CD8-positive, alpha-beta memory T cell (primary cell): ENCODE measurements around the gene NUP50. TPM values are rescaled to one million over a fixed set of nuclear protein-coding genes. Genes with fewer than 3 reads are reported as not detected.

Source experiments
- CTCF ChIA-PET: fragments of 350-600 bp; sonication (Branson Sonifier 250); formaldehyde crosslinking; loops from one replicate; lab custom pipeline; 2021; ENCODE audit warnings: antibody characterized with exemption; lab: Charles Lee
- POLR2A ChIA-PET: fragments of 350-600 bp; sonication (Branson Sonifier 250); formaldehyde crosslinking; loops from one replicate; lab custom pipeline; 2021; ENCODE audit warnings: antibody characterized with exemption; lab: Charles Lee
- DNase-seq, 5 donors: peaks; one replicate each; pipeline versions ENCODE4 v3.0.0 to v3.0.0-alpha.2; 2020 to 2022; ENCODE audit warnings: mixed read lengths in 1 of 5
- H3K27ac ChIP-seq: one replicate; pipeline ENCODE4 v1.7.0; 2013; ENCODE audit warnings: low read depth, mild to moderate bottlenecking, low read length, moderate library complexity
- H3K27me3 ChIP-seq: 2 replicates; pipeline ENCODE4 v1.7.0; 2013; ENCODE audit warnings: low read length, mild to moderate bottlenecking; ENCODE audit not compliant: insufficient read depth, poor library complexity, severe bottlenecking
- H3K36me3 ChIP-seq: 2 replicates; pipeline ENCODE4 v1.7.0; 2013; ENCODE audit warnings: mild to moderate bottlenecking, low read length, moderate library complexity; ENCODE audit not compliant: insufficient read depth
- H3K4me1 ChIP-seq: 2 replicates; pipeline ENCODE4 v1.7.0; 2013; ENCODE audit warnings: mild to moderate bottlenecking, low read length, moderate library complexity; ENCODE audit not compliant: insufficient read depth
- H3K4me3 ChIP-seq: 2 replicates; pipeline ENCODE4 v1.7.0; 2013; ENCODE audit warnings: mild to moderate bottlenecking, low read length
- H3K9me3 ChIP-seq: 2 replicates; pipeline ENCODE4 v1.7.0; 2013; ENCODE audit warnings: mild to moderate bottlenecking, low read length
- H3K27ac Mint-ChIP-seq, 8 donors: one replicate each; pipeline ENCODE4 v1.8.0; 2020 to 2021; ENCODE audit warnings: mixed read lengths in 8 of 8, mild to moderate bottlenecking in 6 of 8, inconsistent platforms in 3 of 8, moderate library complexity in 3 of 8
- H3K27me3 Mint-ChIP-seq, 2 donors: one replicate each; pipeline ENCODE4 v1.8.0; 2020 to 2021; ENCODE audit warnings: mixed read lengths in 2 of 2, mild to moderate bottlenecking in 1 of 2, moderate library complexity in 1 of 2
- H3K36me3 Mint-ChIP-seq, 3 donors: one replicate each; pipeline ENCODE4 v1.8.0; 2020 to 2021; ENCODE audit warnings: mixed read lengths in 3 of 3, inconsistent platforms in 1 of 3, mild to moderate bottlenecking in 1 of 3
- H3K4me1 Mint-ChIP-seq, 3 donors: one replicate each; pipeline ENCODE4 v1.8.0; 2020 to 2021; ENCODE audit warnings: mixed read lengths in 3 of 3, inconsistent platforms in 1 of 3, mild to moderate bottlenecking in 1 of 3
- H3K4me3 Mint-ChIP-seq, 7 donors: one replicate each; pipeline ENCODE4 v1.8.0; 2020 to 2021; ENCODE audit warnings: mixed read lengths in 7 of 7, mild to moderate bottlenecking in 6 of 7, moderate library complexity in 4 of 7, inconsistent platforms in 2 of 7
- H3K9me3 Mint-ChIP-seq, 5 donors: one replicate each; pipeline ENCODE4 v1.8.0; 2020 to 2022; ENCODE audit warnings: mixed read lengths in 5 of 5, mild to moderate bottlenecking in 3 of 5, moderate library complexity in 2 of 5, inconsistent platforms in 1 of 5
- polyA plus RNA-seq: library from polyadenylated mRNA; unstranded; fragments of 300-500 nt; fragmentation: Illumina TruSeq; gene quantifications from one replicate; pipeline ENCODE4 v1.2.3, GENCODE V29; 2021
- total RNA-seq, 2 experiments: library from RNA; stranded (reverse); gene quantifications; one replicate each; pipeline ENCODE4 v1.2.3, GENCODE V29; 2021

The NUP50 gene
- total and polyA plus RNA-seq, 3 experiments from 2014 or later = 63.4 to 172 (median 170) TPM

DNA sequence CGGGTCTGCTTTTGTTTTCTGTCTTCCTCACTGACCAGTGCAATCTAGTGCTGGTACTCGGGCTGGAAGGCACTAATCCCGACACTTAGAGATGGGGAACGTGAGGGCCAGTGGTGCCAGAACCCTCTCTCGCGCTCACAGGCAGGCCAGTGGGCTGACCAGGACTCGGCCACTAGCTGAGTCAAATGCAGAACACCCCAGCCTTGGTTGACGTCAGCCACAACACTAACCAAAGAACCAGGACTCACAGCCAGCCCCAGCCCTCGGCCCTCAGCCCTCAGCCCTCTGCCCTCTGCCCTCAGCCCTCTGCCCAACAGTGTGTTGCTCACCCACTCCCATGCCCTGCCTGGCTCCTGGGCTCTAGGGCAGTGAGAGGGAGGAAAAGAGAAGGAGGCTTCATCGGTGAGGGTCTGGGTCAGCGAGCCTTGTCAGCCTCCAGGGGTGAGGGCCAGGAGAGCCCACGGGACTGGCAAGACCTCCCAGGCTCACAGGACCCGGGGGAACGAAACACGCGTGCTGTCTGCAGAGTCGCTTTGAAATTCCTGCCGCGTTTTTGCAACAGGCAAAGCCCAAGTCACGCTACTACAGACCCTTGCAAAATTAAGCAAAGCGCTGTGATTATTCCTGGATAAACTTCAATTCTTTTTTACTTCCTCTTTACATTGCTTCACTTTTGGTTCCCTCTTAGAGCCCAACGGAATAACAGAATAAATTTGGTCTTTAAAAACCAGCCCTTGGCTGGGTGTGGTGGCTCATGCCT, 49.4 kb downstream of the NUP50 start:
- POLR2A ChIA-PET = no interaction called here
- H3K27me3 Mint-ChIP-seq = no peaks in the 10 kb centered on the region
- Histone ChIP-seq H3K27me3 (no peaks in the 10 kb centered on the region), H3K4me3 (no peak overlapping the region), H3K36me3 (no peaks in the 10 kb centered on the region), H3K27ac (no peak overlapping the region), H3K4me1 (no peaks in the 10 kb centered on the region), H3K9me3 (no peaks in the 10 kb centered on the region)
- H3K27ac Mint-ChIP-seq = peak overlapping the region in 1 of 8 donors; percentile 50
- no peak for DNase-seq
- H3K36me3 Mint-ChIP-seq = peaks cover 0 to 29% (median 4%) of the 10 kb centered on the region in 3 donors
- CTCF ChIA-PET = no interaction called here
- no peak overlapping the region for H3K4me3 Mint-ChIP-seq
- H3K9me3 Mint-ChIP-seq = no peaks in the 10 kb centered on the region
- peaks cover 3 to 5% (median 4%) of the 10 kb centered on the region in 3 donors for H3K4me1 Mint-ChIP-seq

DNA sequence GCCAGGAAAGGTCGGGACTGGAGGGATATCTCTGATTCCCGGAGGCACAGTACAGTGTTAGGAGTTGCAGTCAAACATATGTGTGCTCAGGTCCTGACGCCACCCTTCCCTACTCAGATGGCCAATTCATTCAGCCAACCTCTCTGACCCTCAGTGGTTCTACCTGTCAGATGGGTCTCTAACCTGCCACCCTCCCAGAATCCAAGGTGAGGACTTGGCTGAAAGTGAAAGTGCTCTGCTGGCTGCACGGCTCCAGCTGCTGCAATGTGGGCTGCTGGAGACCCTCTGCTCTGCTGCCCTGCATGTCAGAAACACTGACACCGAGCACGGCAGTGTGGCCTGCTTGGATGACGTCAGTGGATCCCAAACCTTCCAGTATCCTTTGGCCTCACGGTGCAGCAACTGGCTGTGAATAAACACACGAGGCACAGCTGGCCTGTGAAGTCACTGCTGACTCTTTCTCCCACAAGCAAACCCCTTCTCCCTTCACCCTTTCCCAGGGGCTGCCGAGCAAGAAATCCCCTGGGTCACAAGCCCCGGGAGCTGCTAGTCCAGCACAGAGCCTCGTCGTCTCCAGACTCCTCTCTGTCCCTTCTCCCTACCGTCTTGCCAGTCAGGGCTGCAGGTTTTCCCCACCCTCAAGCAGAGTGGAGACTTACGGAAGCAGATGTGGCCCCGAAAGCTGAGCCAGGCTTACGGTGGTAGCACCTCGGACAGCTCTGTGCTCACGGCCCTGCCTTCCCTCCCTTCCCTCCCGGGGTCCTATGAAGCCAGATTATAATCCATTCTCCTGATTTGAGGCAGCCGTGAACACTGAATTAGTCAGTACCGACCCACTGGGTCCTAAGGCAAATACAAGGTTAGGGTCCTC, 52.6 kb downstream of the NUP50 start:
- H3K4me1 Mint-ChIP-seq = peaks cover 2 to 16% (median 4%) of the 10 kb centered on the region in 3 donors
- ChIA-PET POLR2A (no interaction called here), CTCF (no interaction called here)
- H3K36me3 Mint-ChIP-seq = peaks cover 0 to 8% (median 0%) of the 10 kb centered on the region in 3 donors
- H3K27me3 Mint-ChIP-seq = no peaks in the 10 kb centered on the region
- Histone ChIP-seq H3K27ac (no peak overlapping the region), H3K9me3 (no peaks in the 10 kb centered on the region), H3K36me3 (no peaks in the 10 kb centered on the region), H3K4me3 (no peak overlapping the region), H3K4me1 (no peaks in the 10 kb centered on the region), H3K27me3 (no peaks in the 10 kb centered on the region)
- no peaks in the 10 kb centered on the region for H3K9me3 Mint-ChIP-seq
- DNase-seq = no peak
- H3K4me3 Mint-ChIP-seq = no peak overlapping the region
- no peak overlapping the region for H3K27ac Mint-ChIP-seq

DNA sequence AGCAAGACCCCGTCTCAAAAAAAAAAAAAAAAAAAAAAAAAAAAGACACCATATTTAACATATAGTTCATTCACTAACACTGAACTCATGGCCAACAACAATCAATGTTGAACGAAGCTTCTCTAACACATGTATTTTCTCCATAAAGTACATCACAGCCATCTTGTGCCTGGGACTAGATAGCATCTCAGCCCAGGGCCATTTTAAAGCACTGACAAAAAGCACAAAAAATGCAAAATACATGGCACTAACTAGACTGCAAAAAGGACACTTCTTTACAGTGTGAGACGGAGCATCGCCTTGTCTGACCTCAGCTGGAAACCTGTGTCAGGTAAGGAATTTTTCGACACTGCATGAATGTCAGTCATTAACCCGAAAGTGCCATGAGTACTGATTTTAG, 53.6 kb downstream of the NUP50 start:
- Histone ChIP-seq H3K4me1 (no peaks in the 10 kb centered on the region), H3K36me3 (no peaks in the 10 kb centered on the region), H3K9me3 (no peaks in the 10 kb centered on the region), H3K27ac (no peak overlapping the region), H3K27me3 (no peaks in the 10 kb centered on the region), H3K4me3 (no peak overlapping the region)
- H3K36me3 Mint-ChIP-seq = peaks cover 0 to 3% (median 0%) of the 10 kb centered on the region in 3 donors
- no peak for DNase-seq
- no peak overlapping the region for H3K4me3 Mint-ChIP-seq
- no peak overlapping the region for H3K27ac Mint-ChIP-seq
- no peaks in the 10 kb centered on the region for H3K9me3 Mint-ChIP-seq
- no peaks in the 10 kb centered on the region for H3K27me3 Mint-ChIP-seq
- peaks cover 3 to 16% (median 4%) of the 10 kb centered on the region in 3 donors for H3K4me1 Mint-ChIP-seq
- ChIA-PET CTCF (no interaction called here), POLR2A (no interaction called here)

DNA sequence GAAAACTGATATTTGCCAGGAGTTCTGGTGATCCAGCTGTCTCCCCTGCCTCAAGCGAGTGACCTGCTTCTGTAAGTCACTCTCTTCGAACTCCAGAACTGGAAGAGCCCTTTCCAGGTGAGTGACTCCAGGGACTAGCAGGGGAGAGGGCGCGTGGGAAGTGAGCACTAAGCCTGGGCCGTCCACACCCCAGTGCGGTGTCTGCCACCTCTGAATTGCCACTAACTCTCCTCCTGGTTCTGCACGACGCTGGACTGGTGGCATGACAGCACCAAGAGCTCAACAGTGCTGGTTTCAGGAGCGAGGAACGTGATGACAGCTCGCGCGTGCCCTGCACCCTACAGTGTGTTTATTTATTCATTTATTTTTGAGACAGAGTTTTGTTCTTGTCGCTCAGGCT, 54.1 kb downstream of the NUP50 start:
- POLR2A ChIA-PET = no interaction called here
- no peak overlapping the region for H3K27ac Mint-ChIP-seq
- no peak overlapping the region for H3K4me3 Mint-ChIP-seq
- H3K9me3 Mint-ChIP-seq = no peaks in the 10 kb centered on the region
- DNase-seq = no peak
- no peaks in the 10 kb centered on the region for H3K4me1 ChIP-seq
- H3K27ac ChIP-seq = no peak overlapping the region
- H3K36me3 ChIP-seq = no peaks in the 10 kb centered on the region
- H3K4me3 ChIP-seq = no peak overlapping the region
- CTCF ChIA-PET = no interaction called here
- peaks cover 0 to under 1% (median 0%) of the 10 kb centered on the region in 3 donors for H3K36me3 Mint-ChIP-seq
- H3K27me3 ChIP-seq = no peaks in the 10 kb centered on the region
- H3K27me3 Mint-ChIP-seq = no peaks in the 10 kb centered on the region
- H3K4me1 Mint-ChIP-seq = peaks cover 5 to 20% (median 6%) of the 10 kb centered on the region in 3 donors
- no peaks in the 10 kb centered on the region for H3K9me3 ChIP-seq

DNA sequence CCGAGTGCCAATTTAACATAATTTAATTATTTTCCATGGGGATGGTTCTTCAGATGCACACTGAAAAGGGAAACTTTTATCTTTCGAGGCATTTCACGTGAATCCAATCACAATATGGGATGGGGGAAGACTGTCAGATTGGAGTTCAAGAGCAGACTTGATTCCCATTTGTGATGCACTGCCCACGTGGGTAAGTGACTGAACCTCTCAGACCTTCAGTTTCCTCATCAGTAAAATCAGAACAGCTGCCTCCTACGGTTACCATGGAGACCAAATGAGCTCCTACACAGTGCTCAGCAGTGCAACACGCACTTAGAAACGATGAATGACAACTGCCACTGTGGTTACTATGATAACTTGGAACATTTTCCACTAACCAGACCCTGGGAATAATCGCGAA, 55.3 kb downstream of the NUP50 start:
- Mint-ChIP-seq H3K36me3 (no peaks in the 10 kb centered on the region), H3K4me1 (peaks cover 10 to 28% (median 13%) of the 10 kb centered on the region in 3 donors), H3K27ac (no peak overlapping the region), H3K4me3 (no peak overlapping the region), H3K27me3 (no peaks in the 10 kb centered on the region), H3K9me3 (no peaks in the 10 kb centered on the region)
- H3K4me3 ChIP-seq = no peak overlapping the region
- H3K27ac ChIP-seq = no peak overlapping the region
- H3K36me3 ChIP-seq = no peaks in the 10 kb centered on the region
- no peaks in the 10 kb centered on the region for H3K4me1 ChIP-seq
- ChIA-PET POLR2A (no interaction called here), CTCF (no interaction called here)
- H3K27me3 ChIP-seq = no peaks in the 10 kb centered on the region
- no peak for DNase-seq
- no peaks in the 10 kb centered on the region for H3K9me3 ChIP-seq

DNA sequence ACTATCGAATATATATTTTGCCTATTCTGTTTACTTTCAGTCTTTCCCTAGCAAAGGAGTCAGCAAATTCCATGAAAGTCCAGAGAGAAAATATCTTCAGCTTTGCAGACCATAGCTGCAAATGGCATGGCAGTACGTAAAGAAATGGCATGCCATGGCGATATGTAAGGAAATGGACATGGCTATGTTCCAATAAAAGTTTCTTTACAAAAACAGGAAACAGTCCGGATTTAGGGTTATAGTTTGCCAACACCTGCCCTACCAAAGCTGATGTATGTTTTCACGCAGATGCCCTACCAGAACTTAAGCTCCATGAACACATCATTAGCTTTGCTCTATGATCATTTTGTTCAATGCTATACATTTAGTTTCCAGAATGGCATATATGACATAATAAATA, 57.5 kb downstream of the NUP50 start:
- Histone ChIP-seq H3K36me3 (no peaks in the 10 kb centered on the region), H3K27ac (no peak overlapping the region), H3K4me1 (no peaks in the 10 kb centered on the region), H3K9me3 (no peaks in the 10 kb centered on the region), H3K27me3 (no peaks in the 10 kb centered on the region), H3K4me3 (no peak overlapping the region)
- no peak for DNase-seq
- H3K36me3 Mint-ChIP-seq = no peaks in the 10 kb centered on the region
- no peak overlapping the region for H3K4me3 Mint-ChIP-seq
- no peaks in the 10 kb centered on the region for H3K27me3 Mint-ChIP-seq
- H3K9me3 Mint-ChIP-seq = no peaks in the 10 kb centered on the region
- CTCF ChIA-PET = interaction anchor here (1.4 kb wide), 1 partner anchor 785 kb away, joined by 3 read pairs; no protein-coding TSS in a partner anchor
- peaks cover 16 to 29% (median 16%) of the 10 kb centered on the region in 3 donors for H3K4me1 Mint-ChIP-seq
- peak overlapping the region in 1 of 8 donors; percentile 62 for H3K27ac Mint-ChIP-seq
- POLR2A ChIA-PET = no interaction called here

DNA sequence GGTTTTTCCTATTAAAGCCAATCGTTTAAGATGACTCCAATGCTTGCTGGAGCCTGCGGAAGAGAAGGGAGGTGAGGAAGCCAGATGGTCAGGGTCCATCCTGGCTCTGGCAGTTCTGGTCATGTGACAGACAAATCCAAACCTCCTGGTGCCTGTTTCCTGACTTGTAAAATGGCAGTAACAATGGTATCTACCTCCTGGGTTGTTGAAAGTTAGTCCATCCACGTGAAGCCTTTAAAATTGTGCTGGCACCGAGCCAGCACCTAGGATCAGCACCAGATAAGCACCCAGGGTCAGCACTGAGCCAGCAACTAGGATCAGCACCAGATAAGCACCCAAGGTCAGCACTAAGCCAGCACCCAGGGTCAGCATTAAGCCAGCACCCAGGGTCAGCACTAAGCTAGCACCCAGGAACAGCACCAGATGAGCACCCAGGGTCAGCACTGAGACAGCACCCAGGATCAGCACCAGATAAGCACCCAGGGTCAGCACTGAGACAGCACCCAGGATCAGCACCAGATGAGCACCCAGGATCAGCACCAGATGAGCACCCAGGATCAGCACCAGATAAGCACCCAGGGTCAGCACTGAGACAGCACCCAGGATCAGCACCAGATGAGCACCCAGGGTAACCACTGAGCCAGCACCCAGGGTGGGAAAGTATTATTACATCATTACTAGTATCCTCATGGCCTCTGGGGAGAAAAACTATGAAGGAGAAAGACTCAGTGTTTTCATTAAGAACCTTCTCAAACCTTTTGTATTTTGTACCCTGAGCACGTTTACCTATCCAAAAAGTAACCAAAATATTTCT, 59.8 kb downstream of the NUP50 start:
- Histone ChIP-seq H3K27ac (no peak overlapping the region), H3K27me3 (no peaks in the 10 kb centered on the region), H3K4me1 (no peaks in the 10 kb centered on the region), H3K36me3 (no peaks in the 10 kb centered on the region), H3K9me3 (no peaks in the 10 kb centered on the region), H3K4me3 (no peak overlapping the region)
- Mint-ChIP-seq H3K9me3 (no peaks in the 10 kb centered on the region), H3K4me1 (peaks cover 16 to 45% (median 23%) of the 10 kb centered on the region in 3 donors), H3K36me3 (peaks cover 0 to 2% (median 0%) of the 10 kb centered on the region in 3 donors), H3K4me3 (peak overlapping the region in 1 of 7 donors; percentile 18), H3K27me3 (no peaks in the 10 kb centered on the region), H3K27ac (peak overlapping the region in 4 of 8 donors; percentile 17 to 54 (median 37))
- DNase-seq = no peak
- CTCF ChIA-PET = no interaction called here
- POLR2A ChIA-PET = no interaction called here
